H7 (cell line): ENCODE data around the gene DNAJC13. TPM values are rescaled to one million over a fixed set of nuclear protein-coding genes. Genes with fewer than 3 reads are reported as not detected.

Experiments
- DNase-seq: peaks from one replicate; pipeline ENCODE4 v3.0.0; 2012
- H3K27me3 ChIP-seq: 2 replicates; pipeline ENCODE4 v1.6.0; 2011; ENCODE audit warnings: mild to moderate bottlenecking, low read length; ENCODE audit not compliant: control insufficient read depth, insufficient read depth
- H3K36me3 ChIP-seq: replicated peaks from 2 replicates; pipeline ENCODE4 v1.5.1; 2011; ENCODE audit warnings: low read length; ENCODE audit not compliant: control insufficient read depth, insufficient read depth
- H3K4me3 ChIP-seq: 2 replicates; pipeline ENCODE4 v1.5.1; 2011; ENCODE audit warnings: low read depth, mild to moderate bottlenecking, control low read depth, low read length, moderate library complexity; ENCODE audit not compliant: insufficient read depth
- total RNA-seq: library from RNA; depleted of rRNA; stranded (reverse); fragments of >200 nt; shearing (Covaris generic); gene quantifications from 2 replicates; pipeline ENCODE4 v1.2.3, GENCODE V29; 2014

Gene DNAJC13
- total RNA-seq, 1 experiment from 2014 or later = 17.1 TPM

- Histone ChIP-seq H3K4me3 (no peak overlapping the region), H3K27me3 (no peaks in the 10 kb centered on the region), H3K36me3 (peaks cover 13% of the 10 kb centered on the region)
- no peak for DNase-seq
Measured at GRCh38 chr3:132486099-132486498, 68.8 kb downstream of the DNAJC13 start.

- H3K36me3 ChIP-seq = peaks cover 10% of the 10 kb centered on the region
- no peak for DNase-seq
- H3K4me3 ChIP-seq = no peak overlapping the region
- H3K27me3 ChIP-seq = no peaks in the 10 kb centered on the region
Measured at GRCh38 chr3:132488151-132488550, 70.8 kb downstream of the DNAJC13 start.

GRCh38 chr3:132499071-132499470, 81.8 kb downstream of the DNAJC13 start:
- Histone ChIP-seq H3K36me3 (peaks cover 16% of the 10 kb centered on the region), H3K4me3 (no peak overlapping the region), H3K27me3 (no peaks in the 10 kb centered on the region)
- no peak for DNase-seq

GRCh38 chr3:132503559-132503958, 86.3 kb downstream of the DNAJC13 start:
- H3K4me3 ChIP-seq = no peak overlapping the region
- DNase-seq = no peak
- peaks cover 18% of the 10 kb centered on the region for H3K36me3 ChIP-seq
- no peaks in the 10 kb centered on the region for H3K27me3 ChIP-seq

DNA sequence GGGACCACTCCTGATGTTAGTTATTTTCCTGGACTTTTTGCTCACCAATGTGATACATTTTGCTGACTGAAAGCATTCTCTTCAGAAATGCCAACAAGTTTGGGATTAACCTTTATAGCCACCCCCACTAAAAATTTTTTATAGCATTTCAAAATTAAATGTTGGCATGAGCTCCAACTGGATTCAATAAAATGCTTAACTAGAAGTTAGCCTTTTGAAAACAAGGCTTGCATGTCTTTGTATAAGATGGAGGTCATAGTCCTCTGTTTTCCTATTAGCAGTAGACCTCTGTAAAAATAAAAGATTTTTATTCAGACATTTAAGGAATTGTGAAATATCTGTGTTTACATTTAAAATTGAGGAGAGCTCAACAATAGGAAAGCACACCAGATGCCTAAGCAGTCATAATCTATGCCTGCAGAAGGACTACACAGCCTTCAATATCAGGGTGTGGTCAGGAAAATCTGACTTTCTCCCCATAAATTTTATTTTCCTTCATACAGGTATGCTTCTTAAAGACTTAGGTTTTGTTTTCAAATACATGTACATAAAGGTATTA, 87.2 kb downstream of the DNAJC13 start:
- Histone ChIP-seq H3K36me3 (peaks cover 20% of the 10 kb centered on the region), H3K27me3 (no peaks in the 10 kb centered on the region), H3K4me3 (no peak overlapping the region)
- no peak for DNase-seq

DNA sequence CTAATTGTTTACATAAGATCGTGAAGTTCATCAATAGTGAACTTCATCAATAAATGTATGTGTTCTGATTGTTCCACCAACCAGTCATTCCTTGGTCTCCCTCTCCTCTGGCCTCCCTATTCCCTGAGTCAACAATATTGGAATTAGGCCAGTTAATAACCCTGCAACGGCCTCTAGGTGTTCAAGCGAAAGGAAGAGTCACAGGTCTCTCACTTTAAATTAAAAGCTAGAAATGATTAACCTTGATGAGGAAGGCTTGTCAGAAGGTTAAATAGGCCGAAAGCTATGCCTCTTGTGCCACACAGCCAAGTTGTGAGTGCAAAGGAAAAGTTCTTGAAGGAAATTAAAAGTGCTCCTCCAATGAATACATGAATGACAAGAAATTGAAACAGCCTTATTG, 90.4 kb downstream of the DNAJC13 start:
- peaks cover 15% of the 10 kb centered on the region for H3K36me3 ChIP-seq
- no peak for DNase-seq
- no peak overlapping the region for H3K4me3 ChIP-seq
- no peaks in the 10 kb centered on the region for H3K27me3 ChIP-seq

GRCh38 chr3:132509096-132509495, 91.8 kb downstream of the DNAJC13 start:
- no peak overlapping the region for H3K4me3 ChIP-seq
- peaks cover 13% of the 10 kb centered on the region for H3K36me3 ChIP-seq
- DNase-seq = no peak
- H3K27me3 ChIP-seq = no peaks in the 10 kb centered on the region

GRCh38 chr3:132509506-132509905, 92.2 kb downstream of the DNAJC13 start:
- no peak for DNase-seq
- Histone ChIP-seq H3K4me3 (no peak overlapping the region), H3K36me3 (peaks cover 13% of the 10 kb centered on the region), H3K27me3 (no peaks in the 10 kb centered on the region)

GRCh38 chr3:132513057-132513456, 95.8 kb downstream of the DNAJC13 start:
- no peak for DNase-seq
- Histone ChIP-seq H3K4me3 (no peak overlapping the region), H3K36me3 (peaks cover 11% of the 10 kb centered on the region), H3K27me3 (no peaks in the 10 kb centered on the region)

DNA sequence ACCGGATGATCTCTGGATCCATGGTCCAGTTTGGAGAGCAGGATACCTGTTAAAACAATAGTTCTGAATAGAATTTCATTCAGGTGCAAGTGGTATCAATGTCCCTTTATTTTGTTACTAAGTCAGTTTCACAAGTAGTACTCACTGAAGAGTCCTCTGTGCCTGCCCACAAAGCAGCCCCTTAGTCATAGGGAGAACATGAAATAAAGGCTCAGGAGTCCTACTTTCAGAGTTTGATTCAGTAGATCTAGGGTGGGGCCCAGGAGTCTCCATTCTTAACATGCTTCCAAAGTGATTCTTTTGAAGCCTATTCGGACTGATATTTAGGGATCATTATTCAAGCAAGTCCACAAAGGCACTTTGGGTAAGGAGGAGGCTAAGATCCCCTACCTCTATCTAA, 100.0 kb downstream of the DNAJC13 start:
- Histone ChIP-seq H3K36me3 (peaks cover 11% of the 10 kb centered on the region), H3K27me3 (no peaks in the 10 kb centered on the region), H3K4me3 (no peak overlapping the region)
- no peak for DNase-seq

DNA sequence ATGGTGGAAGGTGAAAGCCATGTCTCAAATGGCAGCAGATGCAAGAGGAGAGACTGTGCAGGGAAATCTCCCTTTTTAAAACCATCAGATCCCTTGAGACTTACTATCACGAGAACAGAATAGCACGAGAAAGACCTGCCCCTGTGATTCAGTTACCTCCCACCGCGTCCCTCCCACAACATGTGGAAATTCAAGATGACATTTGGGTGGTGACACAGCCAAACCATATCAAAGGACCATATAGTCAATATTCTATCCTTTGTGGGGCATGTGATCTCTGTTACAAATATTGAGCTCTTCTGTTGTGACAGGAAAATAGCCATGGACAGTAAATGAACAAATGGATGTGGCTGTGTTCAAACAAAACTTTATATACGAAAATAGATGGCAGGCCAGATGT, 102.6 kb downstream of the DNAJC13 start:
- no peaks in the 10 kb centered on the region for H3K27me3 ChIP-seq
- no peak for DNase-seq
- H3K36me3 ChIP-seq = peaks cover 11% of the 10 kb centered on the region
- no peak overlapping the region for H3K4me3 ChIP-seq

DNA sequence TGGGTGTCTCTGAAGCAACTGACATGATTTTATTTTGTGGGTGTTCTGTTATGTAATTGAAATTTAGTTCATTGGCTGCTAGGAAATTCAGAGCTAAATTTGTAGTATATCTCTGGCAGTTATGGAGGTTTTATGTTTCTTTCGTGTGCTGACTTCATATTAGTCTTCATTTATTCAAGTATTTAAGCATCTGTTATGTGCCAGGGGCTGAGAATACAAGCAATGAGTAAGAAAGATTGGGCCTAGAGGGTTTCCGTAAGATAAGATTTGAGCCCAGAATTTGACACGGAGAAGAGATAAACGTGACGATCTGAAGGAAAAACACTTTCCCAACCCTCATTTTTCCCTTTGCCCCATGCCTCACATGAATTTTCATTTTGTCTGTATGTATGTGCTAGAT, 104.6 kb downstream of the DNAJC13 start:
- peaks cover 10% of the 10 kb centered on the region for H3K36me3 ChIP-seq
- no peak overlapping the region for H3K4me3 ChIP-seq
- no peak for DNase-seq
- no peaks in the 10 kb centered on the region for H3K27me3 ChIP-seq

DNA sequence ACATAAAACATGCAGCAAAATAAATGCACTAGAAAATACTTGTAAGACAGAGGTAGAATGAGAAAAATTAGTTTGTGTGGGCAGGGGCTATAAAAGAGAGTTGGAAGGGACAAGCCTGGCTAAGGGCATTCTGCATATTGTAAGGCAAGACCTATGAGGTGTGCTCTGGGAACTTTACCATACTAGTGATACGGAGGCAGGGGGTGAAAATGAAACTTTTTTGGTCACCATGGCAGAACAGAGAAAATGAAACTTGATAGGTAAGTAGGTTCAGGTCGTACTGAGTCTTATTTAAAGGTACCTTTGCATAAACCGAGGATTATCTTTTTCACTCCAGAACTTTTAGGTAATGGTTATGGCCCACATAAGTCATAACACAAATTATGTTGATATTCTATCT, 105.1 kb downstream of the DNAJC13 start:
- Histone ChIP-seq H3K4me3 (no peak overlapping the region), H3K27me3 (no peaks in the 10 kb centered on the region), H3K36me3 (peaks cover 8% of the 10 kb centered on the region)
- no peak for DNase-seq

- no peaks in the 10 kb centered on the region for H3K27me3 ChIP-seq
- H3K4me3 ChIP-seq = no peak overlapping the region
- DNase-seq = no peak
- H3K36me3 ChIP-seq = peaks cover 7% of the 10 kb centered on the region
Measured at GRCh38 chr3:132530624-132531023, 113.3 kb downstream of the DNAJC13 start.

DNA sequence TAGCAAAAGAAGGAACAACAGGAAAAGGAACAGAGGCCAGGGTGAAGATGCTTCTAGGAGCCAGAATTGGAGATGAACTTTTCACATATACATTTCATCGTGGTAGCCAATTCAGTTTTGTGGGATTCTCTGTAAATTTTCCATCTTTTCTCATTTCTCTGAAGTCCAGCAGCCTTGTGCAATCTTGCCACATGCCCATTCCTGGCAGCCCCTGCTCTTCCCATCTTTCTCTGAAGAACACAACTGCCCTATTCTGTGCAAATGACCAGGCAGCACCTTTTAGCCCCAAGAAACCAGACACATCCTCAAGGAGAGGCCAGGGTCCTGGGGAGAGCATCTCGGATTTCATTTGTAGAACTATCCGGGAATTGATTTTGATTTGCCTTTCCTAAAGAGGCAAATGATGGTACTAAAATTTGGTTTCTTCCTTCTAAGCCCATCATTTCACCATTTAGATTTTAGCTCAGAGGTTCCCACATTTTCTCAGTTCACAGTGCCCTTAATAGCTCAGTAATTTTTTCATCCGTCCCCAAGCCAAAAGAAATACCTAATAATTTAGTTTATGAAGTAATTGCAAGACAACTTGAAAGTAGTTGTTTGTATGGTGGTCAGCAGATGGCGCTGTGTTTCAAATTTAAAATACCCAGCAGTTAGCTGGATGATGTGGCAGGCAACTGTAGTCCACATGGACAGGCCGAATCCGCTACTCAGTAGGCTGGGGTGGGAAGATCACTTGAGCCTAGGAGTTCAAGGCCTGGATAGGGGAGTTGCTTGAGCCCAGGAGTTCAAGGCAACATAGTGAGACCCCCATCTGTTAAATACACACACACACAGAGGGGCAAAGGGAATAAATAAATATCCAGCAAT, 118.5 kb downstream of the DNAJC13 start:
- H3K36me3 ChIP-seq = peaks cover 3% of the 10 kb centered on the region
- peak; percentile 51 for DNase-seq
- H3K27me3 ChIP-seq = no peaks in the 10 kb centered on the region
- H3K4me3 ChIP-seq = no peak overlapping the region
